Anterior cingulate cortex (tissue), 58 donors: ENCODE data around the gene CARS2.
"Not testable (repeated sequence)": the region's sequence is repeated elsewhere in the genome, so short reads cannot be mapped to it uniquely, and the experiment has no call there.

Source experiments
- DNase-seq, 58 donors: peaks; one replicate each; lab custom pipeline; 2025; lab: John Stamatoyannopoulos, UW

The CARS2 gene

GRCh38 chr13:110641055-110642015, 64.6 kb downstream of the CARS2 start:
- no peak for DNase-seq

- DNase-seq: peak in 1 of 58 donors; percentile 27
These were observed 65.3 kb downstream of the CARS2 start for GRCh38 chr13:110640591-110641029.

GRCh38 chr13:110639935-110640334, 66.0 kb downstream of the CARS2 start:
- DNase-seq: no peak

GRCh38 chr13:110638814-110639806, 66.8 kb downstream of the CARS2 start:
- DNase-seq: no peak

GRCh38 chr13:110638257-110638656, 67.7 kb downstream of the CARS2 start:
- no peak for DNase-seq

GRCh38 chr13:110637747-110638146, 68.2 kb downstream of the CARS2 start:
- DNase-seq: no peak

- no peak for DNase-seq
These were observed 68.6 kb downstream of the CARS2 start for GRCh38 chr13:110637275-110637674.

- DNase-seq: no peak
These were observed 69.2 kb downstream of the CARS2 start for GRCh38 chr13:110636701-110637201.

GRCh38 chr13:110636053-110636475, 69.9 kb downstream of the CARS2 start:
- DNase-seq: no peak

- no peak for DNase-seq
These were observed 70.4 kb downstream of the CARS2 start for GRCh38 chr13:110635405-110636002.

- no peak for DNase-seq
These were observed 71.4 kb downstream of the CARS2 start for GRCh38 chr13:110634558-110634957.

- DNase-seq: no peak
These were observed 72.1 kb downstream of the CARS2 start for GRCh38 chr13:110633776-110634175.

- not testable (repeated sequence) for DNase-seq
These were observed 73.7 kb downstream of the CARS2 start for GRCh38 chr13:110632255-110632654.

GRCh38 chr13:110630566-110631119, 75.3 kb downstream of the CARS2 start:
- no peak for DNase-seq

- no peak for DNase-seq
These were observed 76.2 kb downstream of the CARS2 start for GRCh38 chr13:110629735-110630134.

- peak in 1 of 58 donors; percentile 28 for DNase-seq
These were observed 76.8 kb downstream of the CARS2 start for GRCh38 chr13:110628952-110629701.

- no peak for DNase-seq
These were observed 77.5 kb downstream of the CARS2 start for GRCh38 chr13:110628477-110628793.

- no peak for DNase-seq
These were observed 78.0 kb downstream of the CARS2 start for GRCh38 chr13:110627761-110628476.

- DNase-seq: no peak
These were observed 78.6 kb downstream of the CARS2 start for GRCh38 chr13:110627351-110627750.
